Caco-2 (cell line): ENCODE results near the gene PSTPIP2. TPM values are rescaled to one million over a fixed set of nuclear protein-coding genes. Genes with fewer than 3 reads are reported as not detected.
"Not testable (repeated sequence)": the region's sequence is repeated elsewhere in the genome, so short reads cannot be mapped to it uniquely, and the experiment has no call there.

ENCODE experiments used
- BruUV-seq: library from RNA; stranded (reverse); fragments of 400-500 nt; replicated peaks from 2 replicates; lab custom pipeline; 2021; lab: Mats Ljungman, UMichigan
- CTCF ChIA-PET: fragments of 300-600 bp; sonication (Branson Sonifier 250); formaldehyde crosslinking; loops from one replicate; lab custom pipeline; 2022; ENCODE audit warnings: antibody characterized with exemption; lab: Charles Lee
- POLR2A ChIA-PET: fragments of 300-600 bp; sonication (Branson Sonifier 250); formaldehyde crosslinking; loops from one replicate; lab custom pipeline; 2022; ENCODE audit warnings: antibody characterized with exemption; lab: Charles Lee
- DNase-seq, 2 experiments: peaks; one replicate each; pipeline versions ENCODE4 v3.0.0 to v3.0.0-alpha.2; 2020 to 2022
- H3K27me3 ChIP-seq: replicated peaks from 2 replicates; pipeline ENCODE4 v1.6.0; 2011; ENCODE audit warnings: low read length; ENCODE audit not compliant: control insufficient read depth, insufficient read depth
- H3K36me3 ChIP-seq: 2 replicates; pipeline ENCODE4 v1.5.1; 2011; ENCODE audit warnings: low read length; ENCODE audit not compliant: control insufficient read depth, insufficient read depth
- H3K4me1 ChIP-seq: fragments of 250-450 bp; sonication (Bioruptor Pico); 2 replicates; pipeline ENCODE4 v1.5.1; 2020; ENCODE audit warnings: mild to moderate bottlenecking
- H3K4me3 ChIP-seq: 2 replicates; pipeline ENCODE4 v1.5.1; 2011; ENCODE audit warnings: low read depth, mild to moderate bottlenecking, control low read depth, low read length
- H3K9me3 ChIP-seq: fragments of 250-450 bp; sonication (Bioruptor Pico); 2 replicates; pipeline ENCODE4 v1.5.1; 2020; ENCODE audit warnings: mild to moderate bottlenecking, moderate library complexity
- H3K27ac Mint-ChIP-seq: one replicate; pipeline ENCODE4 v1.8.0; 2022; ENCODE audit warnings: mixed read lengths; ENCODE audit not compliant: unreplicated experiment
- H3K27me3 Mint-ChIP-seq: one replicate; pipeline ENCODE4 v1.8.0; 2022; ENCODE audit warnings: mixed read lengths; ENCODE audit not compliant: insufficient read depth, unreplicated experiment
- H3K36me3 Mint-ChIP-seq: one replicate; pipeline ENCODE4 v1.8.0; 2022; ENCODE audit warnings: mild to moderate bottlenecking, mixed read lengths; ENCODE audit not compliant: insufficient read depth, unreplicated experiment
- H3K4me1 Mint-ChIP-seq: one replicate; pipeline ENCODE4 v1.8.0; 2022; ENCODE audit warnings: low read depth, mixed read lengths; ENCODE audit not compliant: unreplicated experiment
- H3K4me3 Mint-ChIP-seq: one replicate; pipeline ENCODE4 v1.8.0; 2022; ENCODE audit warnings: mild to moderate bottlenecking, moderate library complexity, mixed read lengths; ENCODE audit not compliant: unreplicated experiment
- H3K9me3 Mint-ChIP-seq: one replicate; pipeline ENCODE4 v1.8.0; 2022; ENCODE audit warnings: mixed read lengths; ENCODE audit not compliant: unreplicated experiment
- CTCF ChIP-seq, 2 experiments: fragments of 200-600 bp in 1 of 2; IDR thresholded peaks; 1 replicate in 1 of 2; 2 replicates in 1 of 2; pipeline versions ENCODE4 v1.5.1 to v1.8.0; 2011 to 2022; ENCODE audit warnings: antibody characterized with exemption in 1 of 2, control low read depth in 1 of 2, inconsistent platforms in 1 of 2, low read depth in 1 of 2, low read length in 1 of 2, mild to moderate bottlenecking in 1 of 2, moderate library complexity in 1 of 2; ENCODE audit not compliant: insufficient read depth in 1 of 2, severe bottlenecking in 1 of 2, unreplicated experiment in 1 of 2
- intact Hi-C: fragments of 100-400 bp; cut with micrococcal nuclease; formaldehyde crosslinking; loops from one replicate; pipeline ENCODE4 v1.10.0; 2022; ENCODE audit not compliant: unreplicated experiment
- total RNA-seq: library from RNA; stranded (reverse); gene quantifications from 2 replicates; pipeline ENCODE4 v1.2.3, GENCODE V29; 2022

The PSTPIP2 gene
- total RNA-seq, 1 experiment from 2014 or later = 13.3 TPM

DNA sequence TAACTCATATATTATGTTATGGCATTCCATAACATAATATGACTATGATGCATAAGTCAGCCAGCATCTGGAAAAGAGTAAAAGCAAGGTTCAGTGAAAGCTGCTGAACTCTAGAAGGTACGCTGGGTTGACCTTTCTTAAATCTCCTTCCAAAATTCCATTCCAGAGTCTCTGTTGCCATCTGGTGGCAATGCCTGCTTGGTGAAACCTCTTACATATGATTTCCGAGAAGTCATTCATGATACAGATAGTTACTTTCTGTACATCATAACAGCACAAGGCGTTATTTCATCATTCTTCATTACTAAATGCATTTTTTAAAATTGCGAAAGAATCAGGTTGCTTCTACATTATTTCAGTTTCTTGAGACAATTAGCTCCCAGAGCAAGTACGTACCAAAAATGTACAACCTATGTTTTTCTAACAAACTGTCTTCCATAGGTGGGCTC lies 97.9 kb downstream of the PSTPIP2 start:
- Histone ChIP-seq H3K36me3 (no peaks in the 10 kb centered on the region), H3K4me1 (no peaks in the 10 kb centered on the region), H3K27me3 (no peaks in the 10 kb centered on the region), H3K4me3 (no peak overlapping the region), H3K9me3 (no peaks in the 10 kb centered on the region)
- Mint-ChIP-seq H3K4me3 (no peak overlapping the region), H3K4me1 (no peaks in the 10 kb centered on the region), H3K9me3 (no peaks in the 10 kb centered on the region), H3K36me3 (no peaks in the 10 kb centered on the region), H3K27ac (no peak overlapping the region), H3K27me3 (no peaks in the 10 kb centered on the region)
- no TSS peak for BruUV-seq
- intact Hi-C loops = loop anchor here (1.0 to 10.0 kb wide), 4 partner anchors 49 to 309 kb away; no protein-coding TSS in a partner anchor
- POLR2A ChIA-PET = no interaction called here
- peak; percentile 48 to 56 for TF ChIP-seq CTCF (IDR thresholded peaks at IDR 0.05; ENCODE audit: insufficient read depth in 1 of 2, low read depth in 1 of 2, low read length in 1 of 2, severe bottlenecking in 1 of 2, unreplicated experiment in 1 of 2)
- CTCF ChIA-PET = interaction anchor here (0.7 kb wide), 1 partner anchor 22 kb away, joined by 4 read pairs; no protein-coding TSS in a partner anchor
- peak; percentile 44 to 57 for DNase-seq

DNA sequence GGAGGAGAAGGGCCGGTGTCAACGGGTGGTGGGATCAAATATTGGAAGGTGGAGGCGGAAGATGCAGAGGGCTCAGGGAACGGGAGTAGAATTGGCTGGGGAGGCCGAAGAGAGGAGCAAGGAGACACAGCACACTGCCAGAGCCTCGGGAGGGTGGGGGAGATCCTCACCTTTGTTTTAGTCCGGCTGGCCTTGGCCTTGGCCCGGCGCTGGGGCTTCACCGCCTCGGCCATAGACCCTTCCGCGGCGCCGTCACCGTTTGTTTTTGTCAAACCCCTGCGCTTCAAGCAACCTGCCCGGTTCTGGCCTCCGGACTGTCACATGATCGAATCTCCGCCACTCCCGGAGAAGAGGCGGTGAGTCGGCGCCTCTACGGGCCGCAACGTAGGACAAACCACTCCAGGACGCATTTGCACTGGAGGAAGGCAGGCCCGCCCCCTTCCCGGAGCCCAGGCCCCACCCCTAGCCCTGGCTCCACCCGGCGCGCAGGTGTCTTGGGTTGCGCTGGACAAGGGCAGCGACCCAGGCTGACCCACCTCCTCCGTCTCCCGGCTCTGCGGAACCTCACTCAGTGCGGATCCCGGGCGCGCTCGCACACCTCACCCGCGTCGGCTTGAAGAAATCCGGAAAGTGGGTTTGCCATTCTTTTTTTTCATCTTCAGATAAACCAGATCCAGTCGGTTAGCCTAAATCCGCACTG lies 104.9 kb downstream of the PSTPIP2 start, which contains the start of gene EPG5:
Gene EPG5 (minus strand): TSS at position 323 of the 700 bp plus-strand sequence. CDS start 90 bp downstream, at position 233.
- H3K4me1 Mint-ChIP-seq = no peaks in the 10 kb centered on the region
- no peaks in the 10 kb centered on the region for H3K9me3 ChIP-seq
- TF ChIP-seq CTCF (IDR thresholded peaks at IDR 0.05; ENCODE audit: insufficient read depth in 1 of 2, low read depth in 1 of 2, low read length in 1 of 2, severe bottlenecking in 1 of 2, unreplicated experiment in 1 of 2) = no peak
- ChIA-PET POLR2A (no interaction called here), CTCF (no interaction called here)
- peak; percentile 93 to 94 for DNase-seq
- no peaks in the 10 kb centered on the region for H3K36me3 Mint-ChIP-seq
- H3K4me1 ChIP-seq = no peaks in the 10 kb centered on the region
- intact Hi-C loops = loop anchor here (1.0 kb wide), 1 partner anchor 104 kb away; no protein-coding TSS in a partner anchor
- peak within 1 kb of the TSS; percentile 99 for H3K4me3 Mint-ChIP-seq
- no peaks in the 10 kb centered on the region for H3K36me3 ChIP-seq
- peak within 1 kb of the TSS; percentile 69 for H3K4me3 ChIP-seq
- H3K9me3 Mint-ChIP-seq = no peaks in the 10 kb centered on the region
- H3K27me3 ChIP-seq = no peaks in the 10 kb centered on the region
- peak within 1 kb of the TSS; percentile 92 for H3K27ac Mint-ChIP-seq
- no peaks in the 10 kb centered on the region for H3K27me3 Mint-ChIP-seq
- BruUV-seq = no TSS peak

- BruUV-seq, intact Hi-C loops, H3K27ac Mint-ChIP-seq, CTCF ChIA-PET, H3K36me3 ChIP-seq, H3K4me1 ChIP-seq, H3K9me3 Mint-ChIP-seq, H3K27me3 Mint-ChIP-seq, DNase-seq, H3K4me1 Mint-ChIP-seq, H3K27me3 ChIP-seq, H3K4me3 Mint-ChIP-seq, H3K4me3 ChIP-seq, H3K9me3 ChIP-seq, H3K36me3 Mint-ChIP-seq, POLR2A ChIA-PET: not testable (repeated sequence)
Observed at GRCh38 chr18:45964913-45965312, 107.1 kb downstream of the PSTPIP2 start.
